SIG-M5 treated with dmso at 0.1 percent for 504 hours (cell line): ENCODE results near the gene GNAL.
"Not testable (repeated sequence)": the region's sequence is repeated elsewhere in the genome, so short reads cannot be mapped to it uniquely, and the experiment has no call there.

Experiments used
- DNase-seq: peaks from one replicate; lab custom pipeline; 2025; ENCODE audit not compliant: unreplicated experiment; lab: John Stamatoyannopoulos, UW

The GNAL gene

DNA sequence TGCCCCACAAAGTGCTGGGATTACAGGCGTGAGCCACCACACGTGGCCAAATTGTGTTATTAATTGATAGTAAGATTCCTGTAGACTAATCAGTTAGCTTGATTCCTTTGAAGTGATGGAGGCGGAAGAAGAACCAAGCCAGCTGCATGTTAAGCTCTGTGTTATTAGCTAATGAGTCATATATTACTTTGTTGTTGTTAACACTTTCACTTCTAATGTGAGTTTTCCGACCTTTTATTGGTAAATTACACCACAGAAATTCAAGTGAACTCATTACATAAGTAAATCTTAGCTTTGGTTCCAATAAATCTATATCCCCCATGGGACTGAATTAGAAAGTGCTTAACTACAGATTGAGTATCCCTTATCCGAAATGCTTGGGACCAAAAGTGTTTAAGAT, 182.4 kb downstream of the GNAL start:
- DNase-seq: no peak

DNA sequence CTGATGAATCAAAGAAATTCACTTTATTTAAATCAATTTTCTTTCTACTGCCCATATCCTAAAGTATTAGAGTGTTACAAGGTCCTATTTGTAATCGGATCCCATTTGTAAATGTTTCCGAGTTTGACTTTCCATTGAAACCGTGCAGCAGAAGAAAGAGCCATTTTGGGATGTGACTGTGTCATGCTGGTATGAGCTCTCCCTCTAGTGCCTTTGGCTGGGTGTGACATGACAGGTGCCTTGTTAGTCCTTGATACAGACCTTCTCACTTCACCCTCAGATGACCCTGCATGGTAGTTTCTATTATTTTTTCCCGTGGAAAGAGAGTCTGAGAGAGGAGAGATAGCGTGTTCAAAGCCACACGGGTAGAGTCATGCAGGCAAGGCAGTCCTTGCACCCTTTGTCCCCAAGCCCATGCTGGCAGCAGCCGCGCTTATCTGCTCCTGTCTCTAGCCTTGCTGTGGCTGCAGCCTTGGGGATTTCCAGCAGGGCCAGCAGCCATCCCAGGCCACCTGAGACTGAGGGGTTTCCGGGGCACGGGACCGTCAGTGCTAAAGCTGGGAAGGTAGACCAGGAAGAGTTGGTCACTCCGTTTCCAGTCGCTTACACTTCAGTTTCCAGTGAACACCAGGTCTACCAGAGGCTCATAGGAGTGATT, 183.5 kb downstream of the GNAL start:
- peak; percentile 37 for DNase-seq

DNA sequence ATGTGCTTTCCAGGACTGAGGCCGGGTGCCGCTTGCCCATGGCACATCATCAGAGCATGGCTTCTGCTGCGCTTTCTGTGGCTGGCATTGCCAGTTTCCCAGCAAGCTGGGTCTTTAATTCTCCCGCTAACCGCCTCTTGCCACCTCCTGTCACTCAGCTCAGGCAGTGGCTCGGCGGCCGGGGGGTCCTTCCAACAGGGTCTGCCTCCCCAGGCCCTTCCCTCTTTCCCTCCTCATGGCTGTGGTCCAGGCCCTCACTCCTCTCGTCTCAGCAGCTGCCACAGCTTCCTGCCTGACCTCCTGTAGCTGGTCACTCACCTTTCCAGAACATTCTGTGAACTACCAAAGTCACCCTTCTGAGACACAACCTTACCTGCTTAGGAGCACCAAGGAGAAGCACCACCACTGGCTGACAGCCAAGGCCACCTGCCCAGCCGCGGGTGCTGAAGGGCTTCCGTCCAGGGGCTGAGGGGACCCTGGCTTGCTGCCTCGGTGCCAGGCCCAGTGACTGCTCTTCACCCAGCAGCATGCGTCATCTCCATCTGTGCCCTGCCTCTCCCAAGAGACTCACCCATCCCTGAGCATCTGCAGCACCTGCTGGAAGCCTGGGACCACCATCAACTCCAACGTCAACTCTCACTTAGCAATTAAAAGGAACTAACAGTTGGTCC, 184.7 kb downstream of the GNAL start:
- no peak for DNase-seq

DNA sequence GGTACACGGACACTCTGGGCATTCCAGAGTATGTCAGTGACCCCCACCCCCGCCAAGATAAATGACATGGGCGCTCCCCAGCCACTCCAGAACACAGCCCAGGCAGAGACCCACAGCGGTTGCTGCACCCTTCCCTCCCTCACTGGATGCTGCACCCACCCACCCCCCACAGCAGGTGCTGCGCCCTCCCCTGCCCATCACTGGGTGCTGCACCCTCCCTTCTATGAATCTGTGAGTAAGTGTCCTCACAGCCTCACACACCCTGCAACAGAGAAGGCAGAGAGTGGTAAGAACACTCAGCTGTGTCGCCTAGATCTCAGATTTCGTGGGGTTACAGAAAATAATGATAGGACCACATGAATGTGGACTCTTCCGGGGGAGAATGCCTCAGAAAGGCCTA, 185.6 kb downstream of the GNAL start:
- DNase-seq: no peak

DNA sequence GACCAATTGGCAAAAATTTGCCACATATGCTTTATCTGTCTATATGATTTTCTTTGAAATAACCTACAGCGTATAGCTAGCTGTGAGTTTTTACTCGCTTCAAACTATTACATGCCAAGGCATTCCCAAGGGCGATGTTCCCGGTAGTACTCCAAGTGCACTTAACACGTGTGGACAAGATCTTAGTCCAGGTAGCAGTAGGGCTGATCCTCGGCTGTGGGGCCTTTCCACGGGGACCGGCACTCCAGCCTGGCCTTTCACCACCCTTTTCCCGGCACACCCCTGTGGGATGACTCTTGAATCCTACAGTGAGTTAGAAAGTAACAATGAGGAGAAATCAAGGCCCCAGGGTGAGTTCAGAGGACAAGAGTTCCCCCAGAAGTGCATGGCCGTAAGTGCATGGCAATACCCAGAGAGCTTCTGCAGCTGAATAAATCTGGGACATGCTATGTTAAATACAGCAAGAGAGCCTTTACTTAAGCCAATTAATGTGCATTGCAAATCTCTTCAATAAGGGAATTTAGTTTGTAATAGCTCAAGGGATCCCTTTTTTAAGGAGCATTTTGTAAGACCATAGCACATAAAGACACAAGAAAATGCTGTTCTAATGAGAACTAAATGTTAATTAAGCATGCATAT, 188.6 kb downstream of the GNAL start:
- no peak for DNase-seq

DNA sequence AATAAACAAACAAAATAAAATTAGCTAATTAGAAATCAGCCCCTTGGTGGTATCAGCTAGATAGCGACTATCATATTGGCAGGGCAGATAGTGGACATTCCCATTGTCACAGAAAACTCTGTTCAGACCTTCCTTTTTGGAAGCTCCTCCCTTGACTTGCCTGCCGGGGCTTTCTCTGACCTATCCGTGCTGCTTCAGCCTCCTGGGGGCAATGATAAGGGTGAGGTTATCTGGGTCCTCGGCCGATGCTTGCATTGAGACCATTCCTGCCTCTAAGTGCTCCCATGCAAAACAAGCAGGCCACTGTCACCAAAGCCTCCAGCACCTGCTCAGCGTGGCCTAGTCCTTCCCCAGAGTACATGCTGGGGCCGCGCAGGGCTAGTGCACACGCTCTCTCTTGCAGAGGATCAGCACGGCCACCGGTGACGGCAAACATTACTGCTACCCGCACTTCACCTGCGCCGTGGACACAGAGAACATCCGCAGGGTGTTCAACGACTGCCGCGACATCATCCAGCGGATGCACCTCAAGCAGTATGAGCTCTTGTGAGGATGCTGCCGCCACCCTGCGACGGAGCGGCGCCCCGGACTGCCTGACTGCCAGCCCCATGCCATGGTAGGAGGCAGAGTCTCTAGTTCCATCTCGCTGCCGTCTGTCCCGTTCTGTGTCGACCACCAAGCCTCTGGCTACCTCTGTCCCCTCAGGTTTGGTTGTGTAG, 191.7 kb downstream of the GNAL start:
- no peak for DNase-seq

DNA sequence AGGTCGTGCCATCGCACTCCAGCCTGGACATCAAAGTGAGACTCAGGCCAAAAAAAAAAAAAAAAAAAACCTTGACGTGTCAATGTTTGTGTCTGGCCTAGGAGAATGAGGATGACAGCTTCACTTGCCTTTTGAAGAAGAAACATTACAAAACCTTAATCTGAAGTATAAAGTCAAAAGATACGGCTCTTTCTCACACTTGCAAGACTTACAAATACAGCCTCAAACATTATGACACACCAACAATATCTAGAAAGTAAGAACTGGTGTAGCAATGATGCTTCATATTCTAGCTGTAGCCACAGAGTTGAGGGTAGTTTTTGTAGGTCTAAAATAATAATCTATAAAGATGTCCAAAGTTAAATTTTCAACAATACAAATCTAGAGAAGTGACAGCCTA, 193.6 kb downstream of the GNAL start:
- peak; percentile 29 for DNase-seq

DNA sequence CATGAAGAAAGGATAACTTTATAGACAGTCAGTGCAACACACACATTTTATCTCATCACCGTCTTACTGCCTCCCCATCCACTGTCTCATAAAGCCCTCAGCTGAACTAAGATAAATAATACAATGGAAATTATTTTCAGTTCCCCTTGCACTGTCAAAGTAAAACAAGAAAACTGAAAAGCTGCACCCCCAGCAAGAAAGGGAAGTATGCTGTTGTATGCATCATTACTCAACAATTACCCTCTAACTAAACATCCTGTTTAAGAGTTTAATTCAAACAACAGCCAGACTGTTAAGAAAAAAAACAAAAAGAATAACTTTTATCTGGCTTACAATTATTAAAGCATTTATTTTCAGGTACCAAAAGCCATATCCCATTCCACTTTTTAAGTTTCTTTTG, 194.1 kb downstream of the GNAL start:
- DNase-seq: peak; percentile 95

DNA sequence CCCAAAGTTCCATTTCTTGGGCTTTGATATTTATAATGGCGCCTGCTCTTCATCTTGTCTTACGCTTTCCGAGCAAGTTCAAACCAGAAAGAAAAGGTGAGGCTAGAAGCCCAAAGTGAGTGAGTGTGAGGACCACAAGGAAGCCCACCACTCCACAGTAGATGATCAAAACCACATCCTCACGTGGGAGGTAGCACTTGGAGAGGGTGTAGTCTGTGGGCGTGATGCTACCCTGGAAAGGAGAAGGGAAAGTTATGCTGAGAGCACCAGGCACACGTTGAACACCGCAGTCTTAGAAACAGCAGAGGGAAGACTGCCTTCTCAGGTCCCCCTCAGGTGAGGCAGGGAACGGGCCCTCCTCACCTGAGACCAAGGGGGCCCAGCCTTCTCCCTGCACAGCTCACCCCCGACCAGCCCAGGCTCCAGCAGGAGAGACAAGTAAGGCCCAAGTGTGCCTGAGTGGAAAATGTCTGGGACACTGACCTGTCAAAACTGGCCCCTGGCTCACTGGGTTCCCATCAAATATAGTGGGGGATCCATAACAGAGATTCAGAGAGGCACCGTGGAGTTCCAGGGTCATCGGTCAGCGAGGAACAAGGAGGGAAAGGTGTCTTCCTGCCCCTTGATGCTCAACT, 195.4 kb downstream of the GNAL start:
- peak; percentile 34 for DNase-seq

DNA sequence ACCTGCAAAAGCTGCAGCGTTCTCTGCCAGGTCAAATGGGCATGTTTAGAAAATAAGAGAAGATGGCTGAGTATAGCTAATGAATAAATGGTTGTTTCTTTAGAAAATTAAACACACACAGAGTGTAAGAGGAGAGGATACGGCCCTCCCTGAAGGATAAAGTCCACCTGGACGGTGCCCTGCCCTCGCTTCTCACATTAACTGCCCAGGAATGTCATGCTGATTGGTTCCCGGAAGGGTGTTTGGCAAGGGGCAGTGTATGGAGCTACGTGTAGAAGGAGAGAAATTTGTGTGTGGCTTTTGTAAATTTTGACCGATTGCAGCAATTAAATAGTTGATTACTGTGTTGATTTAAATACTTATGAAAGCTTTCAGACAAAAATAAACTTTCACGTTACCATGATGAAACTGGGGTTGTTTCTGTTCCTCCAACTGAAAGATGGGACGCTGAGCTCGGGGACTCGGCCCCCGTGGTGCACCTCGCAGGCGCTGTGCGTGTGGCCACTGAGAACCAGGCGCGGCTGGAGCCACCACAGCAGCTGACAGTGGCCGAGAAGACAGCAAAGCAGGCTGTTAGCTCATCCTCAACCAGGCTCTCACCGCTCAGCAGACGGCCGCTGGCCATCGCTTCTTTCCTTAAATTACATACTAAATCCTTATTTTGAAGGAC, 196.3 kb downstream of the GNAL start:
- peak; percentile 66 for DNase-seq

DNA sequence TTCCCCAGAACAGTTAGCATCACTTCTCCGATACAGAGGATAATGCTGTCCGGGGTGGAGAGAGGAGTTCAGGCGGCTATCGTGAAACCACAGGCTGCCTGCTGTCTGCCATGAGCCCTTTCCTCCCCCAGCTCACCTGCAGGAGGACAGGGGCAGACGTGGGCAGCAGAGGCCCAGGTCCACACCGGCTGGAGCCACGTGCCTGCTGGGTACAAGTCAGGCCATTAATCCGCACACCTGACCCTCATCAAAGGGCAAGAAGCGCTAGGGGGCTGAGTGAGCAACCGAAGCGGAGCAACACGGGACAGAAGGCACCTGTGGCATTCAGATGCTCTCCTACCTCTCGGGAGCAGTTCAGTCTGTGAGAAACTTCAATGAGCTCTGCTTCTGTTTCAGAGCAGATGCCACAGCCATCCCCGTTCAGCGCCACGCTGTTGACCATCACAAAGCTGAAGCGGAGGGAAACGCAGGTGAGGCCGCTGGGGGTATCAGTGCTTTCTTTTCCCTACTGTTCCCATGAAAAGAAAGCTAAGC, 197.6 kb downstream of the GNAL start:
- DNase-seq: no peak

DNA sequence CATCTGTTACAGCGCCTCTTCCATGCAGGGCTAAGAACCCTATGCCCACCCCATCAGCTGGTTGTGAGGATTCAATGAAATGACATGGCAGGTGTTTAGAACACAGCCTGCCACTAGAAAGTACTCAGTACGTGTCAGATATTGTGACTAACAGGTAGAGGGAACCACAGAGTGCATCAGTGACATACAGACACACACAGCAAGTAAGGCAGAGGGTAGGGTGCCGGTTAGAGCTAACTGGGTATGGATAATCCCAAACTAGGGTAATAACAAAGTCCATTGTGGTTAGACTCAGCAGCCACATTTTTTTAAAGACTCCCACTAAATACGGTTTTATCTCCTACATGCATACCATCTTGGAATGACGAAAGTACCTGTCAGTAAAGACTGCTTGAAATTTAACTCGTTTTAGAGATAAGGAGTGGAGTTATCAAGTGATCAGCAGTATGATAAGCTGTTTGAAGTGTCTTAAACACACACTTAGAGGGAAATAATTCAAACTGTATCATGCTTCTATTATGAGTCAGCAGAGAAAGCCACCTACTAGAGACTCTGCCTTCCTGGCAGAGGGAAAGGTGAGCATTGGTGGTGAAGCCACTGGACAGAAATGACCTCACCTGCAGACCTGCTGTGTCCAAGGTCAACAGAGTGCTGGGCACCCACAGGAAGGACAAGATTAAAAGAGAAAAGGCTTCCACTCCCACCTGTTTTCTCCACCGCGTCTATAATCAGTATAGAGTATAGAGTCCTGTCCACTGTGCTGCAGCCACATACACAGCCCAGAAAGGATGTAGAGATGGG, 198.5 kb downstream of the GNAL start:
- no peak for DNase-seq

DNA sequence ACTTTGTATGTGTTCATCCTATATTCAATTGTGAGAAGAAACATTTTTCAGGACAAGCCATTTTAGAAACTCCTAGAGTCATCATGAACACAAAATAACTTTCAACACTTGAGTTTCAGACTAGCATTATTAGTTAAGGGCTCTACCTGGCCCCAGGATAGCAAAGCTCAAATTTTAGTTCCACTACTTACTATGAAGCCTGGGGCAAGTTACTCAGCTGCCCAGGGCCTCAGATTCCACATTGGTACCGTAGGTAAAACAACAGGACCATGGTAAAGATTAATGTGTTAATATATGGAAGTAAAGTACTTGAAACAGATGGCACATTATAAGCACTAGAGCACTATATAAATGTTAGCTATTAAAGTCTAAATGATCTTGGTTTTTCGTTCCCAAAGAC, 199.7 kb downstream of the GNAL start:
- DNase-seq: no peak

DNA sequence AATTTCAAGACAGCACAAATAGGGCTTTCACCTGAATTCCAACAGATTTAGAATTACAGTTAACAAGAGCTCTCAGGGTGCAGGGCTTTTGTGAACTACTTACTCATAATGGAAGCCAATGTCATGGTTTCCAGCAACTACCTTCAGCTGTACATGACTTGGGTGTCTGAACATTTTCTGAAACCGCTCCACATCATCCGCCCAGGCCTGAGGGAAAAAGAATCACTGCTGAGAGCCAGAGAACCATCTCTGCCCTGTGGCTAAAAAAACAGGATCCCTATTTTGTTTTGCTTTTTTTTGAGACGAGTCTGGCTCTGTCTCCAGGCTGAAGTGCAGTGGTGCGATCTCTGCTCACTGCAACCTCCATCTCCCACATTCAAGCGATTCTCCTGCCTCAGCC, 200.2 kb downstream of the GNAL start:
- no peak for DNase-seq

DNA sequence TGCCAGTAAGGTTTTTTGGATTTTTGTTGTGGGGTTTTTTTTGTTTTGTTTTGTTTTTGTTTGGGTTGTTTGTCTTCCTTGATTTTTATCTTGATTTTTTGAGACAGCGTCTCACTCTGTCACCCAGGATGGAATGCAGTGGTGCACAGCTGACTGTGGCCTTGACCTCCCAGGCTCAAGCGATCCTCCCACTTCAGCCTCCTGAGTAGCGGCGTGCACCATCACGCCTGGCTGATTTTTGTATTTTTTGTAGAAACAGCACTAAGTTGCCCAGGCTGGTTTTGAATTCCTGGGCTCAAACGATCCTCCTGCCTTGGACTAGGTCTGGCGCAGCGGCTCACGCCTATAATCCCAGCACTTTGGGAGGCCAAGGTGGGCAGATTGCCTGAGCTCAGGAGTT, 202.7 kb downstream of the GNAL start:
- no peak for DNase-seq

DNA sequence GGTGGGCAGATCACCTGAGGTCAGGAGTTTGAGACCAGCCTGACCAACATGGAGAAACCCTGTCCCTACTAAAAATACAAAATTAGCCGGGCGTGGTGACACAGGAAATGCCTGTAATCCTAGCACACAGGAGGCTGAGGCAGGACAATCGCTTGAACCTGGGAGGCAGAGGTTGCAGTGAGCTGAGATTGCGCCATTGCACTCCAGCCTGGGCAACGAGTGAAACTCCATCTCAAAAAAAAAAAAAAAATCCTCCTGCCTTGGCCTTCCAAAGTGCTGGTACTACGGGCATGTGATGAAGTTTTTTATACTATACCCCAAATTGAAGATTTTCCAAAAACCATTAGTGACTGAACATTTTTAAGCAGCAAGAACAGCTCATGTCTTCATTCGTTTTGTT, 203.4 kb downstream of the GNAL start:
- DNase-seq: not testable (repeated sequence)

DNA sequence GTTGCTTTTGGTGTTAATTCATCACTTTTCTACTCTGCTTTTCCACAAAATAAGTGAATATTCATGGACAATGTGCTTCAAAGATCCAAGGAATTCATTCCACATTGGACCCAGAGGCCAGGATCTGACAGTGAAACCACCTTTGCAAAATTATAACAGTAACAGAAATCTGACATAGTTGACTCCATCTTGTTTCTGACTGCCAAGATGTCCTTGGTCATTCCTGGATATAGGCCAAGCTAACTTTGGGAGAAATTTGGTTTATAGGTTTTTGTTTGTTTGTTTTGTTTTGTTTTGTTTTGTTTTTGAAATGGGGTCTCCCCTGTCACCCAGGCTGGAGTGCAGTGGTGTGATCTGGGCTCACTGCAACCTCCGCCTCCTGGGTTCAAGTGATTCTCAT, 208.7 kb downstream of the GNAL start:
- no peak for DNase-seq

DNA sequence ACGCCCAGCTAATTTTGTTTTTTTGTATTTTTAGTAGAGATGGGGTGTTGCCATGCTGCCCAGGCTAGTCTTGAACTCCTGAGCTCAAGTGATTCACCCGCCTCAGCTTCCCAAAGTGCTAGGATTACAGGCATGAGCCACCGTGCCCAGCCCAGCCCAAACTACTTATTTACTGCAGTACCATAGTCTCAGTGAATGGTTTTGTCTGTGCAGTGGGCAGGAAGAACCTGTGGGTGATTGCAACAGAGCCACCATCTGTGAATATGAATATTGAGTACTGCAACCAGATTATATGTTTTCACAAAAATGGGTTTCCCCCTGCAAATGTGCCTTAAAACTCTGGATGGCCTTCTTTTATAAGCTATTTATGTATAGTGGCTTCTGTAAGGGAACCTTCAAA, 210.0 kb downstream of the GNAL start:
- DNase-seq: no peak

DNA sequence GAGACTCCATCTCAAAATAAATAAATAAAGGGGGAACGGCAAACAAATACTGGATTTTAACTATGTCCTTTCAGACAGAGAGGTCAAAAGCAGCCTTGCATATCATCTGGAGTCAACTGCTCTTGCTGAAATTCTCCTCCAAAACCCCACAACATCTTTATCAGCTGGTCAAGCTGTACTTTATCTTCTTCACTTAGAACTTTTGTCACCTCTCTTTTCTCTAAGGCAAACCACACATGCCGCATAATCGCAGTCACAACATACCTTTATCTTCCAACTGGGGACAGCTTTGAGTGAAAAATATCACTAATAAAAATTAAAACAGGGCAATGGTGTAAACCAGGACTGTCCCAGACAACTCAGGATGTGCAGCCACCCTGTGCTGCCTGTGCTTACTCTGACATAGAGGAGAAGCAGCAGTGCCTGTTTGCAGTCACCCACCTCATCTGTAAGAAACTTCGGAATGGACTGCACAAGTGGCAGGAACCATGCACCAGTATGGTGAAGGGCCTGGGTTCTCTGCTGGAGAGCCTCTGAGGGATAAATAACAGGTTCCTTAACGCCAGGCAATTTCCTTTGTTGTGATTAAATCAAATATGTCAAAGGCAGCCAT, 212.9 kb downstream of the GNAL start:
- no peak for DNase-seq
